MCF 10A (cell line): Measurements from ENCODE around the gene SPOCK1. TPM values are rescaled to one million over a fixed set of nuclear protein-coding genes. Genes with fewer than 3 reads are reported as not detected.

ENCODE experiments used
- BruUV-seq: library from RNA; stranded (reverse); fragments of 400-500 nt; replicated peaks from 2 replicates; lab custom pipeline; 2021; lab: Mats Ljungman, UMichigan
- CTCF ChIA-PET: fragments of 300-600 bp; sonication (Branson Sonifier 250); formaldehyde crosslinking; extraction: SDS; loops from one replicate; lab custom pipeline; 2021; ENCODE audit warnings: antibody characterized with exemption, inconsistent platforms; lab: Yijun Ruan, JAX
- POLR2A ChIA-PET: fragments of 300-600, 350-650 bp; sonication (Branson Sonifier 250); formaldehyde crosslinking; extraction: SDS; loops from one replicate; lab custom pipeline; 2020; ENCODE audit warnings: antibody characterized with exemption, inconsistent platforms; lab: Yijun Ruan, JAX
- DNase-seq: peaks from one replicate; pipeline ENCODE4 v3.0.0-alpha.2; 2018; ENCODE audit not compliant: unreplicated experiment
- H3K27ac Mint-ChIP-seq: one replicate; pipeline ENCODE4 v1.8.0; 2022; ENCODE audit warnings: mild to moderate bottlenecking, low read depth, mixed read lengths; ENCODE audit not compliant: unreplicated experiment
- H3K27me3 Mint-ChIP-seq: one replicate; pipeline ENCODE4 v1.8.0; 2022; ENCODE audit warnings: mixed read lengths; ENCODE audit not compliant: insufficient read depth, unreplicated experiment
- H3K36me3 Mint-ChIP-seq: one replicate; pipeline ENCODE4 v1.8.0; 2022; ENCODE audit warnings: mild to moderate bottlenecking, moderate library complexity, mixed read lengths; ENCODE audit not compliant: insufficient read depth, unreplicated experiment
- H3K4me1 Mint-ChIP-seq: one replicate; pipeline ENCODE4 v1.8.0; 2022; ENCODE audit warnings: mixed read lengths; ENCODE audit not compliant: insufficient read depth, unreplicated experiment
- H3K4me3 Mint-ChIP-seq: one replicate; pipeline ENCODE4 v1.8.0; 2022; ENCODE audit warnings: mild to moderate bottlenecking, moderate library complexity, mixed read lengths; ENCODE audit not compliant: unreplicated experiment
- H3K9me3 Mint-ChIP-seq: one replicate; pipeline ENCODE4 v1.8.0; 2022; ENCODE audit warnings: mixed read lengths; ENCODE audit not compliant: unreplicated experiment
- intact Hi-C: fragments of 100-400 bp; cut with micrococcal nuclease; formaldehyde crosslinking; loops from 2 replicates; pipeline ENCODE4 v1.14.1; 2022
- total RNA-seq: library from RNA; stranded (reverse); gene quantifications from 2 replicates; pipeline ENCODE4 v1.2.3, GENCODE V29; 2022
- TF ChIP-seq, protein P1 (sequence below): fragments of 200-600 bp; IDR thresholded peaks from one replicate; pipeline ENCODE4 v1.8.0; 2022; ENCODE audit warnings: antibody characterized with exemption, mild to moderate bottlenecking; ENCODE audit not compliant: unreplicated experiment

SPOCK1 gene
- total RNA-seq, 1 experiment from 2014 or later: 34.3 TPM

DNA sequence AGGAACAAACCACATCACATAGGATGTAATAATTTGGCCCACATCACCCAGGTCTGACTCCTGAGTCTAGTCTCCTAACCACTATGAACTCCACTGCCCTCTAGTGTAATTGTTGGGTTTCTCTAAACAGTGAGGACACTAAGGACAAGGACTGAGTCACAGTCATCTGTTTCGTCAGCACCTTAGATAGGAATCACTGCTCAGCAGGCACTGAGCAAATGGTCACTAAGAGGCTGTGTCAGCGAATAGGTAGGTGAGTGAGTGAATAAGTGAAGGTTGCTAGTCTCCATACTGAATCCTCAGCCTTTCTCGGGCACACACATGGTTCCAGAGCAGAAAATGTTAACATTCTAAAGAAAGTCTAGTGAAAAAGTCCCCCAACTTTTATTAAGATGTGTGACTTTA, 278.6 kb downstream of the SPOCK1 start:
- Mint-ChIP-seq H3K36me3 (no peaks in the 10 kb centered on the region), H3K27ac (no peak overlapping the region), H3K27me3 (no peaks in the 10 kb centered on the region), H3K4me3 (no peak overlapping the region), H3K4me1 (peaks cover 30% of the 10 kb centered on the region), H3K9me3 (no peaks in the 10 kb centered on the region)
- intact Hi-C loops: loop anchor here (1.0 to 5.0 kb wide), 6 partner anchors 74 to 973 kb away; partner anchors contain the start of gene SPOCK1
- ChIA-PET POLR2A (no interaction called here), CTCF (no interaction called here)
- TF ChIP-seq, protein P1, sequence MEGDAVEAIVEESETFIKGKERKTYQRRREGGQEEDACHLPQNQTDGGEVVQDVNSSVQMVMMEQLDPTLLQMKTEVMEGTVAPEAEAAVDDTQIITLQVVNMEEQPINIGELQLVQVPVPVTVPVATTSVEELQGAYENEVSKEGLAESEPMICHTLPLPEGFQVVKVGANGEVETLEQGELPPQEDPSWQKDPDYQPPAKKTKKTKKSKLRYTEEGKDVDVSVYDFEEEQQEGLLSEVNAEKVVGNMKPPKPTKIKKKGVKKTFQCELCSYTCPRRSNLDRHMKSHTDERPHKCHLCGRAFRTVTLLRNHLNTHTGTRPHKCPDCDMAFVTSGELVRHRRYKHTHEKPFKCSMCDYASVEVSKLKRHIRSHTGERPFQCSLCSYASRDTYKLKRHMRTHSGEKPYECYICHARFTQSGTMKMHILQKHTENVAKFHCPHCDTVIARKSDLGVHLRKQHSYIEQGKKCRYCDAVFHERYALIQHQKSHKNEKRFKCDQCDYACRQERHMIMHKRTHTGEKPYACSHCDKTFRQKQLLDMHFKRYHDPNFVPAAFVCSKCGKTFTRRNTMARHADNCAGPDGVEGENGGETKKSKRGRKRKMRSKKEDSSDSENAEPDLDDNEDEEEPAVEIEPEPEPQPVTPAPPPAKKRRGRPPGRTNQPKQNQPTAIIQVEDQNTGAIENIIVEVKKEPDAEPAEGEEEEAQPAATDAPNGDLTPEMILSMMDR: peak; percentile 76
- peak; percentile 96 for DNase-seq
- no TSS peak for BruUV-seq

GRCh38 chr5:137218896-137219295, 280.2 kb downstream of the SPOCK1 start:
- DNase-seq: peak; percentile 51
- ChIA-PET POLR2A (interaction anchor here (0.6 to 1.6 kb wide), 6 partner anchors 18 to 544 kb away, joined by 3 to 7 read pairs (median 3); no protein-coding TSS in a partner anchor), CTCF (interaction anchor here (0.7 to 3.6 kb wide), 24 partner anchors 8 to 969 kb away, joined by 3 to 39 read pairs (median 4); no protein-coding TSS in a partner anchor)
- no peaks in the 10 kb centered on the region for H3K36me3 Mint-ChIP-seq
- intact Hi-C loops: loop anchor here (5.0 kb wide), 1 partner anchor 127 kb away; no protein-coding TSS in a partner anchor
- no peaks in the 10 kb centered on the region for H3K27me3 Mint-ChIP-seq
- H3K4me1 Mint-ChIP-seq: peaks cover 30% of the 10 kb centered on the region
- no peak overlapping the region for H3K4me3 Mint-ChIP-seq
- no peaks in the 10 kb centered on the region for H3K9me3 Mint-ChIP-seq
- TF ChIP-seq, protein P1: no peak
- no peak overlapping the region for H3K27ac Mint-ChIP-seq
- BruUV-seq: no TSS peak

GRCh38 chr5:137218471-137218870, 280.7 kb downstream of the SPOCK1 start:
- no peaks in the 10 kb centered on the region for H3K27me3 Mint-ChIP-seq
- TF ChIP-seq, protein P1: no peak
- no peaks in the 10 kb centered on the region for H3K9me3 Mint-ChIP-seq
- ChIA-PET CTCF (interaction anchor here (0.5 to 3.6 kb wide), 16 partner anchors 10 to 969 kb away, joined by 3 to 39 read pairs (median 4); no protein-coding TSS in a partner anchor), POLR2A (interaction anchor here (0.9 to 1.6 kb wide), 6 partner anchors 17 to 544 kb away, joined by 3 to 7 read pairs (median 3); no protein-coding TSS in a partner anchor)
- H3K4me3 Mint-ChIP-seq: no peak overlapping the region
- peak; percentile 65 for DNase-seq
- no peaks in the 10 kb centered on the region for H3K36me3 Mint-ChIP-seq
- peaks cover 30% of the 10 kb centered on the region for H3K4me1 Mint-ChIP-seq
- intact Hi-C loops: loop anchor here (5.0 kb wide), 1 partner anchor 126 kb away; no protein-coding TSS in a partner anchor
- H3K27ac Mint-ChIP-seq: no peak overlapping the region
- BruUV-seq: no TSS peak

DNA sequence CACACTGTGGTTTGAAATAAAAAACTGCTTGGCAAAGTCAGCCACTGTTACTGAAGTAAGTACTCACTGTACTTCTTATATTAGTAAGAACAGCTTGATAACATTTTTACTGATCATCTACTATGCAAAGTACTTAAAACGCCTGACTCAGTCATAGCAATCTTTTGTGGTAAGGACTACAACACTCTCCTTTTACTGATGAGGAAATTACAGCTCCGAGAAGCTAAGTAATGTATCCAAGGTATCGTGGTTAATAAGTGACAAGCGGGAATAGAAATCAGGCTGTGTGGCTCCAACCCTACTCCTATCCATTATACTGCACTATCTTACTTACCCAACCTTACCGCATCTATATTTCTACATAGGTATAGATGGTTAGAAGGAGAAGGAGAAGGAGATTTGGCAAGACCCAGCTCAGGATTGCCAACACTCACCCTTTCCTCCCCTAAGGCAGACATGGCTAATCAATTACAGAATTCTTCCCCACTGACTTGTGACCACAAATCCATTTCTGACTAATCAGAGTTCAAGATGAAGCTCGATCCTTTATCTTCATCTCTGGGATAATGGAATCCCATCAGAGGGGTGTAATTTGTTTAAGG, 281.4 kb downstream of the SPOCK1 start:
- TF ChIP-seq, protein P1: no peak
- H3K9me3 Mint-ChIP-seq: no peaks in the 10 kb centered on the region
- no TSS peak for BruUV-seq
- ChIA-PET CTCF (interaction anchor here (0.6 to 3.6 kb wide), 13 partner anchors 12 to 968 kb away, joined by 3 to 39 read pairs (median 4); no protein-coding TSS in a partner anchor), POLR2A (interaction anchor here (1.0 to 1.6 kb wide), 4 partner anchors 17 to 93 kb away, joined by 3 to 4 read pairs (median 3); no protein-coding TSS in a partner anchor)
- H3K4me1 Mint-ChIP-seq: peaks cover 30% of the 10 kb centered on the region
- peak; percentile 37 for DNase-seq
- intact Hi-C loops: loop anchor here (5.0 kb wide), 1 partner anchor 125 kb away; no protein-coding TSS in a partner anchor
- H3K4me3 Mint-ChIP-seq: no peak overlapping the region
- no peaks in the 10 kb centered on the region for H3K36me3 Mint-ChIP-seq
- no peaks in the 10 kb centered on the region for H3K27me3 Mint-ChIP-seq
- H3K27ac Mint-ChIP-seq: no peak overlapping the region
